ENCODE measurements around the gene ACLY.

The ACLY gene

DNA sequence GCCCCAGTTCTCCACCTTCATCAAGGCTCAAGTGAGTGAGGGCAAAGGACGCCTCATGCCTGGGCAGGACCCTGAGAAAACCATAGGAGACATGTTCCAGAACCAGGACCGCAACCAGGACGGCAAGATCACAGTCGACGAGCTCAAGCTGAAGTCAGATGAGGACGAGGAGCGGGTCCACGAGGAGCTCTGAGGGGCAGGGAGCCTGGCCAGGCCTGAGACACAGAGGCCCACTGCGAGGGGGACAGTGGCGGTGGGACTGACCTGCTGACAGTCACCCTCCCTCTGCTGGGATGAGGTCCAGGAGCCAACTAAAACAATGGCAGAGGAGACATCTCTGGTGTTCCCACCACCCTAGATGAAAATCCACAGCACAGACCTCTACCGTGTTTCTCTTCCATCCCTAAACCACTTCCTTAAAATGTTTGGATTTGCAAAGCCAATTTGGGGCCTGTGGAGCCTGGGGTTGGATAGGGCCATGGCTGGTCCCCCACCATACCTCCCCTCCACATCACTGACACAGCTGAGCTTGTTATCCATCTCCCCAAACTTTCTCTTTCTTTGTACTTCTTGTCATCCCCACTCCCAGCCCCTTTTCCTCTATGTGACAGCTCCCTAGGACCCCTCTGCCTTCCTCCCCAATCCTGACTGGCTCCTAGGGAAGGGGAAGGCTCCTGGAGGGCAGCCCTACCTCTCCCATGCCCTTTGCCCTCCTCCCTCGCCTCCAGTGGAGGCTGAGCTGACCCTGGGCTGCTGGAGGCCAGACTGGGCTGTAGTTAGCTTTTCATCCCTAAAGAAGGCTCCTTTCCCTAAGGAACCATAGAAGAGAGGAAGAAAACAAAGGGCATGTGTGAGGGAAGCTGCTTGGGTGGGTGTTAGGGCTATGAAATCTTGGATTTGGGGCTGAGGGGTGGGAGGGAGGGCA lies 96.3 kb downstream of the ACLY start:
- DNase-seq (ENCODE audit: low read depth): no peak
- peaks cover 3% of the 10 kb centered on the region for H3K4me1 ChIP-seq (ENCODE audit: control insufficient read depth, insufficient read depth, low read length)
- H3K27me3 ChIP-seq (replicated peaks; ENCODE audit: control insufficient read depth, insufficient read depth, low read length): no peaks in the 10 kb centered on the region
- no peak overlapping the region for H3K9ac ChIP-seq (ENCODE audit: low read length)
- no peaks in the 10 kb centered on the region for H3K9me3 ChIP-seq (ENCODE audit: control insufficient read depth, low read length)
- H3K36me3 ChIP-seq (ENCODE audit: control insufficient read depth, insufficient read depth, low read length, severe bottlenecking): peaks cover 25% of the 10 kb centered on the region
- no peak overlapping the region for H3K4me3 ChIP-seq (ENCODE audit: low read length)

- H3K9me3 ChIP-seq (ENCODE audit: control insufficient read depth, low read length): no peaks in the 10 kb centered on the region
- H3K36me3 ChIP-seq (ENCODE audit: control insufficient read depth, insufficient read depth, low read length, severe bottlenecking): peaks cover 23% of the 10 kb centered on the region
Observed at GRCh38 chr17:41821776-41822175, 97.0 kb downstream of the ACLY start.

DNA sequence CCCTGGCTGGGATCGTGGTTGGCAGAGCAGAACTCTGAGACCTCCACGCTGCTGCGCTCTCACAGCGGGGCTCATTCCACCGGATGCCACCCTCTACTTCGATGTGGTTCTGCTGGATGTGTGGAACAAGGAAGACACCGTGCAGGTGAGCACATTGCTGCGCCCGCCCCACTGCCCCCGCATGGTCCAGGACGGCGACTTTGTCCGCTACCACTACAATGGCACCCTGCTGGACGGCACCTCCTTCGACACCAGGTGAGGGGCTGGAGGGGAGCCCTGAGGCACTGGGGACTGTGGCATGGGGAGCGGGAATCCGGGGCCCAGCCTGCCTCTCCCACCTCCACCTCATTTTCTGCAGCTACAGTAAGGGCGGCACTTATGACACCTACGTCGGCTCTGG lies 100.7 kb downstream of the ACLY start:
- Histone ChIP-seq H3K27me3 (replicated peaks; ENCODE audit: control insufficient read depth, insufficient read depth, low read length) (no peaks in the 10 kb centered on the region), H3K9me3 (ENCODE audit: control insufficient read depth, low read length) (no peaks in the 10 kb centered on the region), H3K4me3 (ENCODE audit: low read length) (no peak overlapping the region), H3K36me3 (ENCODE audit: control insufficient read depth, insufficient read depth, low read length, severe bottlenecking) (peaks cover 9% of the 10 kb centered on the region), H3K9ac (ENCODE audit: low read length) (no peak overlapping the region), H3K4me1 (ENCODE audit: control insufficient read depth, insufficient read depth, low read length) (peaks cover 11% of the 10 kb centered on the region)
- no peak for DNase-seq (ENCODE audit: low read depth)

More at GRCh38 chr17:41821776-41822175, 97.0 kb downstream of the ACLY start:
- no peak for DNase-seq (ENCODE audit: low read depth)
- Histone ChIP-seq H3K4me1 (ENCODE audit: control insufficient read depth, insufficient read depth, low read length) (peaks cover 3% of the 10 kb centered on the region), H3K27me3 (replicated peaks; ENCODE audit: control insufficient read depth, insufficient read depth, low read length) (no peaks in the 10 kb centered on the region), H3K4me3 (ENCODE audit: low read length) (no peak overlapping the region), H3K9ac (ENCODE audit: low read length) (no peak overlapping the region)

All from adipocyte (in vitro differentiated cells).